ENCODE measurements around the gene FAM131B.

Gene FAM131B

DNA sequence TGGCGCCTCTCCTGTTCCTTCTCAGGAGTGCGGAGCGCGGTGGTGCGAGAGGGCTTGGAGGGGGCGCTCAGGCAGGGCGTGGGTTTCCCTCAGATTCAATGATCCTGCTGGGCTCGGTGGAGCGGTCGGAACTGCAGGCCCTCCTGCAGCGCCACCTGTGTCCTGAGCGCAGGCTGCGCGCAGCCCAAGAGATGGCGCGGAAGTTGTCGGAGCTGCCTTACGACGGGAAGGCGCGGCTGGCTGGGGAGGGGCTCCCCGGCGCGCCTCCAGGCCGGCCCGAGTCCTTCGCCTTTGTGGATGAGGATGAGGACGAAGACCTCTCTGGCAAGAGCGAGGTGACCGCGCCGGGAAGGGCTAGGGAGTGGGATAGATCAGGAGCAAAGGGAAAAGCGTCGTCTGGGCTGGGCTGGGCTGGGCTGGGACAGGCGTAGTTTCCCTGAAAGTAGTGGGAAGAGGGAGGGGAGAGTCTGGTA, 17.0 kb downstream of the FAM131B start:
- Histone ChIP-seq H3K4me1 (ENCODE audit: control insufficient read depth, insufficient read depth, low read length) (peaks cover 3% of the 10 kb centered on the region), H3K9ac (ENCODE audit: low read depth, low read length) (peak overlapping the region; percentile 32), H3K27me3 (ENCODE audit: control insufficient read depth, insufficient read depth, low read length) (peaks cover 6% of the 10 kb centered on the region), H3K36me3 (ENCODE audit: control insufficient read depth, insufficient read depth, low read length) (no peaks in the 10 kb centered on the region), H3K4me3 (ENCODE audit: low read depth, low read length) (peak overlapping the region; percentile 45), H3K9me3 (ENCODE audit: control insufficient read depth, insufficient read depth, low read length) (no peaks in the 10 kb centered on the region)

DNA sequence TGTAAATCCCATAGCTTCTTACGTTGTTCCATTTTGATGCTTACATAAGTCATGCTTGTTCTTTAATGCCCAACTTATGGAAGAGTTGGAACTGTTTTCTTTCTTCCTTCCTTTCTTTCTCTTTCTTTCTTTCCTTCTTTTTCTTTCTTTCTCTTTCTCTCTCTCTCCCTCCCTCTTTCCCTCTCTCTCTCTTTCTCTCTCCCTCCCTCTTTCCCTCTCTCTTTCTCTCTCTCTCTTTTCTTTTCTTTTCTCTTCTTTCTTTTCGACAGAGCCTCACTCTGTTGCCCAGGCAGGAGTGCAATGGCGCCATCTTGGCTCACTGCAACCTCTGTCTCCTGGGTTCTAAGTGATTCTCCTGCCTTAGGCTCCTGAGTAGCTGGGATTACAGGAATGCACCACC, 18.9 kb downstream of the FAM131B start:
- Histone ChIP-seq H3K27me3 (ENCODE audit: control insufficient read depth, insufficient read depth, low read length) (peaks cover 6% of the 10 kb centered on the region), H3K4me1 (ENCODE audit: control insufficient read depth, insufficient read depth, low read length) (peaks cover 3% of the 10 kb centered on the region), H3K36me3 (ENCODE audit: control insufficient read depth, insufficient read depth, low read length) (no peaks in the 10 kb centered on the region), H3K9ac (ENCODE audit: low read depth, low read length) (no peak overlapping the region), H3K4me3 (ENCODE audit: low read depth, low read length) (no peak overlapping the region), H3K9me3 (ENCODE audit: control insufficient read depth, insufficient read depth, low read length) (no peaks in the 10 kb centered on the region)

DNA sequence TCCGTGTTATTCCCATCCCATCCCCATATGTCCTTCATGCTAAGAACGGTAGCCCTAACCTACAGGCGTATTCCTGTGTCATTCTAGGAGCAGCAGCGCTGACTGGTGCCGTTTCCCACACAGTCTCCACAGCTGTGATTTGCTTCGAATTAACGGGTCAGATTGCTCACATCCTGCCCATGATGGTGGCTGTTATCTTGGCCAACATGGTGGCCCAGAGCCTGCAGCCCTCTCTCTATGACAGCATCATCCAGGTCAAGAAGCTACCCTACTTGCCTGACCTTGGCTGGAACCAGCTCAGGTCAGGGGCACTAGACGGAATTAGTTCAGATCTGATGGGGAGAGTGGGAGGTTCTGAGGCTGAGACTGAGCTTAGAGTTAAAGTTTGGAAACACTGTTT, 20.7 kb downstream of the FAM131B start:
- H3K4me1 ChIP-seq (ENCODE audit: control insufficient read depth, insufficient read depth, low read length), result peaks cover 3% of the 10 kb centered on the region
- H3K36me3 ChIP-seq (ENCODE audit: control insufficient read depth, insufficient read depth, low read length), result no peaks in the 10 kb centered on the region
- H3K4me3 ChIP-seq (ENCODE audit: low read depth, low read length), result no peak overlapping the region
- peaks cover 5% of the 10 kb centered on the region for H3K27me3 ChIP-seq (ENCODE audit: control insufficient read depth, insufficient read depth, low read length)
- H3K9me3 ChIP-seq (ENCODE audit: control insufficient read depth, insufficient read depth, low read length), result no peaks in the 10 kb centered on the region
- H3K9ac ChIP-seq (ENCODE audit: low read depth, low read length), result no peak overlapping the region

- no peaks in the 10 kb centered on the region for H3K36me3 ChIP-seq (ENCODE audit: control insufficient read depth, insufficient read depth, low read length)
- H3K4me1 ChIP-seq (ENCODE audit: control insufficient read depth, insufficient read depth, low read length), result no peaks in the 10 kb centered on the region
These were observed 25.3 kb downstream of the FAM131B start for GRCh38 chr7:143337216-143337615.

GRCh38 chr7:143334244-143334643, 28.3 kb downstream of the FAM131B start:
- Histone ChIP-seq H3K9ac (ENCODE audit: low read depth, low read length) (no peak overlapping the region), H3K36me3 (ENCODE audit: control insufficient read depth, insufficient read depth, low read length) (no peaks in the 10 kb centered on the region), H3K4me3 (ENCODE audit: low read depth, low read length) (no peak overlapping the region), H3K27me3 (ENCODE audit: control insufficient read depth, insufficient read depth, low read length) (no peaks in the 10 kb centered on the region), H3K4me1 (ENCODE audit: control insufficient read depth, insufficient read depth, low read length) (no peaks in the 10 kb centered on the region), H3K9me3 (ENCODE audit: control insufficient read depth, insufficient read depth, low read length) (no peaks in the 10 kb centered on the region)

More at GRCh38 chr7:143337216-143337615, 25.3 kb downstream of the FAM131B start:
- H3K9me3 ChIP-seq (ENCODE audit: control insufficient read depth, insufficient read depth, low read length), result no peaks in the 10 kb centered on the region
- H3K27me3 ChIP-seq (ENCODE audit: control insufficient read depth, insufficient read depth, low read length), result no peaks in the 10 kb centered on the region
- no peak overlapping the region for H3K9ac ChIP-seq (ENCODE audit: low read depth, low read length)
- H3K4me3 ChIP-seq (ENCODE audit: low read depth, low read length), result no peak overlapping the region

GRCh38 chr7:143331179-143331801, 31.2 kb downstream of the FAM131B start:
- no peak overlapping the region for H3K9ac ChIP-seq (ENCODE audit: low read depth, low read length)
- no peak overlapping the region for H3K4me3 ChIP-seq (ENCODE audit: low read depth, low read length)
- no peaks in the 10 kb centered on the region for H3K9me3 ChIP-seq (ENCODE audit: control insufficient read depth, insufficient read depth, low read length)
- no peaks in the 10 kb centered on the region for H3K36me3 ChIP-seq (ENCODE audit: control insufficient read depth, insufficient read depth, low read length)
- no peaks in the 10 kb centered on the region for H3K27me3 ChIP-seq (ENCODE audit: control insufficient read depth, insufficient read depth, low read length)
- H3K4me1 ChIP-seq (ENCODE audit: control insufficient read depth, insufficient read depth, low read length), result no peaks in the 10 kb centered on the region

DNA sequence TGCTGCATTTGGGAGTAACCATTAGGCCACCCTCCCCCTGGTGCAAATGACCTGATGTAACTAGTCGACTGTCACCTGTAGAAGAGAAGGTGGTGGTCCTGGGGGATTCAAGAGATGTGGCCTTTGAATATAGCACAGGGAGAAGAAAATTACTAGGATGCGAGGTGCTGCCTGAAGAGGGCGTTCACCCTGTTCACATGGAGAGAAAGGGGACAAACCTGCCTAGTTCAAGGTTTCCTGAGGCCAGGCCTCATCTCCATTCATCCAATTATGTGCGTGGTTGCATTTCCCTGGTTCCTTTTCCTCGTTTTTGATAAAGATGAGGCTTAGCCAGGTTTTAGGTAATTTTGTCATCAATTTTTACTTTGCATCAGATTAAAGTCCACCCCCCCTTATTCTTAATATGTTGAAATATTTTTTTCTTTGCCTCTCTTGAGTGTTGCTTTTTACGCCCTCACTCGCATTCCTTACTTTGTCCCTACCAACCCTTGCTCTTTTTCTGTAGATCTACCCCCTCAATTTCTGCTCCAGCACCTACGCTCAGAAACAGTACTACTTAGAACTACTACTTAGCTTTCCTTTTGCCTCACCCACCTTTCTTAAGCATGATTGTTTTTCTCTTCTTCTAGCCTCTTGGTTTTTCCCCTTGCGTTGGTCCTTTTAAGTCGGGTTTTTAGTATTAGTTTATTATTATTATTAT, 32.9 kb downstream of the FAM131B start:
- Histone ChIP-seq H3K4me1 (ENCODE audit: control insufficient read depth, insufficient read depth, low read length) (peaks cover 3% of the 10 kb centered on the region), H3K9ac (ENCODE audit: low read depth, low read length) (no peak overlapping the region), H3K36me3 (ENCODE audit: control insufficient read depth, insufficient read depth, low read length) (no peaks in the 10 kb centered on the region), H3K4me3 (ENCODE audit: low read depth, low read length) (no peak overlapping the region), H3K27me3 (ENCODE audit: control insufficient read depth, insufficient read depth, low read length) (no peaks in the 10 kb centered on the region), H3K9me3 (ENCODE audit: control insufficient read depth, insufficient read depth, low read length) (no peaks in the 10 kb centered on the region)

GRCh38 chr7:143327903-143328302, 34.6 kb downstream of the FAM131B start:
- no peaks in the 10 kb centered on the region for H3K9me3 ChIP-seq (ENCODE audit: control insufficient read depth, insufficient read depth, low read length)
- H3K27me3 ChIP-seq (ENCODE audit: control insufficient read depth, insufficient read depth, low read length), result no peaks in the 10 kb centered on the region
- H3K36me3 ChIP-seq (ENCODE audit: control insufficient read depth, insufficient read depth, low read length), result no peaks in the 10 kb centered on the region
- peaks cover 3% of the 10 kb centered on the region for H3K4me1 ChIP-seq (ENCODE audit: control insufficient read depth, insufficient read depth, low read length)
- no peak overlapping the region for H3K4me3 ChIP-seq (ENCODE audit: low read depth, low read length)
- no peak overlapping the region for H3K9ac ChIP-seq (ENCODE audit: low read depth, low read length)

DNA sequence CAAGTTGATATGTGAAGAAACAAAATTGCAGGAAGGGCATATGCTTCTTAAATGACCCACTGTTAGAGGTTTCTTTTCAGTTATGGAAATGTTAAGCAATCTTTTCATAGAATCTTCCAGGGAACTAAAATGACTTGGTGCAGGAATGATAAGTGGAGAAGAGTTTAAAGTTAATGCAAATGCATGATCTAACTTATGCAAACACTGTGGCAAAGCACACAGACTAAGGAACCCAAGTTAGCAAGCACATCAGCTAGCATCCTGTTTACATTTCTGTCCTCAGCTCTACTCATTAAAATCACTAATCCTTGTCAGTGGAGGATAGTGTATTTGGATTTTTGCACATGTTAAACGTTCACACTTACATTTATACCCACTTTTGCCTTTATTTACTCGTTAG, 37.3 kb downstream of the FAM131B start:
- no peaks in the 10 kb centered on the region for H3K36me3 ChIP-seq (ENCODE audit: control insufficient read depth, insufficient read depth, low read length)
- H3K9ac ChIP-seq (ENCODE audit: low read depth, low read length), result no peak overlapping the region
- H3K4me3 ChIP-seq (ENCODE audit: low read depth, low read length), result no peak overlapping the region
- H3K4me1 ChIP-seq (ENCODE audit: control insufficient read depth, insufficient read depth, low read length), result peaks cover 3% of the 10 kb centered on the region
- no peaks in the 10 kb centered on the region for H3K9me3 ChIP-seq (ENCODE audit: control insufficient read depth, insufficient read depth, low read length)
- no peaks in the 10 kb centered on the region for H3K27me3 ChIP-seq (ENCODE audit: control insufficient read depth, insufficient read depth, low read length)

DNA sequence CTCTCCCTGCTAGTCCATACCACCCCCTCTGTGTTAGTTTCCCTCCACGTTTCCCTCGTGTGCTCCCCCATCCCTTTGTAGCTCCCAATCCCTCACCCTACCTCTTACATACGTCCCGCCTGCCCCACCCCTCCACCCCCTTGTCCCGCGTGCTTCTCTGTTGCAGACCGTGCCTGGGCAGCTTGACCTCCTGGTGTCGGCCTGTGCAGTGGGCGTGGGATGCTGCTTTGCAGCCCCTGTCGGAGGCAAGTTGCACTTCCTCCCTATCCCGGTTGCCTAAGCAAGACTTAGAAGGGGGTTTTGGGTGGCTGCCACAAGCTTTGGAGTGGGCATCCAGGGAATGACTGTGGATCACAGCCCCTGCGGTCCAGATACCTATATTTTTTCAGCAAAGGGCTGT, 38.9 kb downstream of the FAM131B start:
- Histone ChIP-seq H3K9ac (ENCODE audit: low read depth, low read length) (no peak overlapping the region), H3K9me3 (ENCODE audit: control insufficient read depth, insufficient read depth, low read length) (no peaks in the 10 kb centered on the region), H3K4me3 (ENCODE audit: low read depth, low read length) (no peak overlapping the region), H3K4me1 (ENCODE audit: control insufficient read depth, insufficient read depth, low read length) (peaks cover 3% of the 10 kb centered on the region), H3K36me3 (ENCODE audit: control insufficient read depth, insufficient read depth, low read length) (no peaks in the 10 kb centered on the region), H3K27me3 (ENCODE audit: control insufficient read depth, insufficient read depth, low read length) (no peaks in the 10 kb centered on the region)

- Histone ChIP-seq H3K9ac (ENCODE audit: low read depth, low read length) (no peak overlapping the region), H3K36me3 (ENCODE audit: control insufficient read depth, insufficient read depth, low read length) (no peaks in the 10 kb centered on the region), H3K4me1 (ENCODE audit: control insufficient read depth, insufficient read depth, low read length) (peaks cover 3% of the 10 kb centered on the region), H3K27me3 (ENCODE audit: control insufficient read depth, insufficient read depth, low read length) (no peaks in the 10 kb centered on the region), H3K4me3 (ENCODE audit: low read depth, low read length) (no peak overlapping the region), H3K9me3 (ENCODE audit: control insufficient read depth, insufficient read depth, low read length) (no peaks in the 10 kb centered on the region)
These were observed 39.5 kb downstream of the FAM131B start for GRCh38 chr7:143322760-143323633.
